GM12878 (cell line): Measurements from ENCODE around the gene TEKT4. TPM values are rescaled to one million over a fixed set of nuclear protein-coding genes. Genes with fewer than 3 reads are reported as not detected.

ENCODE experiments used
- ATAC-seq: fragments of 200-7000 bp; cut with Tn5 transposase; 3 replicates; pipeline ENCODE4 v1.9.1; 2020; ENCODE audit warnings: mild to moderate bottlenecking, moderate library complexity
- BruUV-seq: library from RNA; stranded (reverse); fragments of 400-500 nt; replicated peaks from 2 replicates; lab custom pipeline; 2021; lab: Mats Ljungman, UMichigan
- CTCF ChIA-PET: fragments of 300-600 bp; sonication (Branson Sonifier 250); formaldehyde crosslinking; extraction: SDS; loops from one replicate; lab custom pipeline; 2021; ENCODE audit warnings: inconsistent platforms; lab: Yijun Ruan, JAX
- POLR2A ChIA-PET: fragments of 350-600 bp; formaldehyde crosslinking; extraction: SDS; loops from one replicate; lab custom pipeline; 2021; ENCODE audit warnings: inconsistent platforms; lab: Charles Lee
- RAD21 ChIA-PET: fragments of 300-600 bp; sonication (Branson Sonifier 250); formaldehyde crosslinking; loops from one replicate; lab custom pipeline; 2023; ENCODE audit warnings: antibody characterized with exemption; ENCODE audit not compliant: unreplicated experiment; lab: Charles Lee
- SMC1A ChIA-PET: fragments of 300-600 bp; sonication (Branson Sonifier 250); formaldehyde crosslinking; loops from one replicate; lab custom pipeline; 2023; ENCODE audit not compliant: unreplicated experiment, uncharacterized antibody; lab: Charles Lee
- DNase-seq: peaks from one replicate; pipeline ENCODE4 v3.0.0-alpha.2; 2011; ENCODE audit warnings: low read depth, low spot score
- FAIRE-seq: peaks from 3 replicates; lab custom pipeline; 2011; peaks lifted over from hg19 to GRCh38; lab: Jason Lieb, UNC
- H2AFZ ChIP-seq: 2 replicates; pipeline ENCODE4 v1.6.0; 2011; ENCODE audit warnings: low read depth, low read length, control low read depth; ENCODE audit not compliant: control insufficient read depth
- H3K27ac ChIP-seq: 2 replicates; pipeline ENCODE4 v1.5.1; 2011; ENCODE audit warnings: control low read depth; ENCODE audit not compliant: control insufficient read depth, insufficient read depth
- H3K27me3 ChIP-seq, 2 experiments: replicated peaks in 1 of 2; 2 replicates each; pipeline versions ENCODE4 v1.6.0 to v1.6.1; 2011; ENCODE audit warnings: low read length in 1 of 2; ENCODE audit not compliant: control insufficient read depth in 2 of 2, insufficient read depth in 2 of 2
- H3K36me3 ChIP-seq, 2 experiments: 2 replicates each; pipeline ENCODE4 v1.5.1; 2011; ENCODE audit warnings: low read length in 1 of 2; ENCODE audit not compliant: control insufficient read depth in 2 of 2, insufficient read depth in 2 of 2
- H3K4me1 ChIP-seq: 2 replicates; pipeline ENCODE4 v1.6.1; 2011; ENCODE audit warnings: mild to moderate bottlenecking, low read length, moderate library complexity, mixed read lengths; ENCODE audit not compliant: control insufficient read depth, insufficient read depth
- H3K4me2 ChIP-seq: 2 replicates; pipeline ENCODE4 v1.6.0; 2011; ENCODE audit warnings: control low read depth; ENCODE audit not compliant: control insufficient read depth, insufficient read depth
- H3K4me3 ChIP-seq: fragments of 200-600 bp; sonication (generic); 2 replicates; pipeline ENCODE4 v1.5.1; 2016
- H3K79me2 ChIP-seq: 2 replicates; pipeline ENCODE4 v1.6.0; 2011; ENCODE audit warnings: low read length; ENCODE audit not compliant: control insufficient read depth, insufficient read depth
- H3K9ac ChIP-seq: 2 replicates; pipeline ENCODE4 v1.8.0; 2011; ENCODE audit warnings: low read length, control low read depth, mixed read lengths; ENCODE audit not compliant: control insufficient read depth, insufficient read depth
- H3K9me3 ChIP-seq: replicated peaks from 3 replicates; pipeline ENCODE4 v1.5.1; 2011; ENCODE audit warnings: mild to moderate bottlenecking, low read length; ENCODE audit not compliant: control insufficient read depth, insufficient read depth
- H4K20me1 ChIP-seq: 2 replicates; pipeline ENCODE4 v1.6.0; 2011; ENCODE audit not compliant: control insufficient read depth, insufficient read depth
- ASH2L ChIP-seq: fragments of 300-600, 200-600 bp; sonication (generic); IDR thresholded peaks from 2 replicates; pipeline ENCODE4 v1.6.1; 2017; ENCODE audit warnings: low read depth, mild to moderate bottlenecking, borderline replicate concordance
- CBFB ChIP-seq: IDR thresholded peaks from 2 replicates; pipeline ENCODE4 v1.6.1; 2016; ENCODE audit warnings: antibody characterized with exemption, low read depth
- FOXK2 ChIP-seq: fragments of 450-650 bp; IDR thresholded peaks from 2 replicates; pipeline ENCODE4 v1.6.1; 2017; ENCODE audit warnings: mild to moderate bottlenecking, moderate library complexity
- NFYA ChIP-seq: IDR thresholded peaks from 2 replicates; pipeline ENCODE4 v1.6.1; 2011; ENCODE audit warnings: low read depth, mild to moderate bottlenecking, low read length, improper control_type of control experiment, borderline replicate concordance
- NFYB ChIP-seq: IDR thresholded peaks from 2 replicates; pipeline ENCODE4 v1.6.1; 2011; ENCODE audit warnings: low read depth, mild to moderate bottlenecking, low read length, improper control_type of control experiment, moderate library complexity; ENCODE audit not compliant: insufficient read depth
- SMARCA5 ChIP-seq: fragments of 450-650 bp; IDR thresholded peaks from 2 replicates; pipeline ENCODE4 v1.6.1; 2017; ENCODE audit warnings: mild to moderate bottlenecking
- ZNF622 ChIP-seq: fragments of 450-650 bp; IDR thresholded peaks from 2 replicates; pipeline ENCODE4 v1.6.1; 2017; ENCODE audit warnings: mild to moderate bottlenecking, inconsistent platforms
- WGBS: methylation state at CpG from one replicate; pipeline ENCODE4 v1.1.6; 2016; ENCODE audit warnings: low lambda C conversion rate; ENCODE audit not compliant: insufficient replicate concordance, insufficient coverage; ENCODE audit errors: missing lambda C conversion rate; 5-methylcytosine and 5-hydroxymethylcytosine counted together
- in situ Hi-C: fragments of 300-500 bp; cut with MboI; formaldehyde crosslinking; loops from 9 replicates; pipeline ENCODE4 v1.14.3; 2018; ENCODE audit warnings: mixed read lengths
- intact Hi-C: fragments of 100-400 bp; cut with micrococcal nuclease; formaldehyde crosslinking; loops from one replicate; pipeline ENCODE4 v1.14.2; 2022; ENCODE audit not compliant: unreplicated experiment
- polyA plus RNA-seq, 11 experiments: library from polyadenylated mRNA; depleted of rRNA in 4 of 11; unstranded in 6 of 11; stranded (reverse) in 5 of 11; fragments of >200 nt; fragmentation: Nextera tagmentation in 4 of 11; fragmentation: Illumina TruSeq in 1 of 11; extraction: Ambion mirVana in 4 of 11; extraction: Trizol in 1 of 11; gene quantifications; 1 replicate in 1 of 11; 2 replicates in 10 of 11; pipeline versions ENCODE4 v1.2.1 to v1.2.3, GENCODE V29; 2011 to 2016; ENCODE audit warnings: inconsistent platforms in 2 of 11, missing spikeins in 2 of 11, low read depth in 1 of 11
- total RNA-seq, 4 experiments: library from RNA; depleted of rRNA in 3 of 4; stranded (reverse); fragments of >200 nt in 3 of 4; fragmentation: Illumina TruSeq in 1 of 4; extraction: Trizol in 1 of 4; gene quantifications; 2 replicates each; pipeline versions ENCODE4 v1.2.1 to v1.2.3, GENCODE V29; 2013 to 2021
- TF ChIP-seq, protein P1 (sequence below): IDR thresholded peaks from 2 replicates; pipeline ENCODE4 v1.6.1; 2012; ENCODE audit warnings: improper control_type of control experiment, low read depth, low read length; ENCODE audit not compliant: insufficient replicate concordance
- TF ChIP-seq, protein P2 (sequence below): IDR thresholded peaks from 2 replicates; pipeline ENCODE4 v1.6.1; 2012; ENCODE audit warnings: mild to moderate bottlenecking, low read depth, low read length

Gene TEKT4
- total and polyA plus RNA-seq, 10 of the 15 experiments (the other 5 are each of a cell fraction or from before 2014, with no cell fraction given), result 0.06 to 2.7 (median 0.30) TPM; not detected in 4

DNA sequence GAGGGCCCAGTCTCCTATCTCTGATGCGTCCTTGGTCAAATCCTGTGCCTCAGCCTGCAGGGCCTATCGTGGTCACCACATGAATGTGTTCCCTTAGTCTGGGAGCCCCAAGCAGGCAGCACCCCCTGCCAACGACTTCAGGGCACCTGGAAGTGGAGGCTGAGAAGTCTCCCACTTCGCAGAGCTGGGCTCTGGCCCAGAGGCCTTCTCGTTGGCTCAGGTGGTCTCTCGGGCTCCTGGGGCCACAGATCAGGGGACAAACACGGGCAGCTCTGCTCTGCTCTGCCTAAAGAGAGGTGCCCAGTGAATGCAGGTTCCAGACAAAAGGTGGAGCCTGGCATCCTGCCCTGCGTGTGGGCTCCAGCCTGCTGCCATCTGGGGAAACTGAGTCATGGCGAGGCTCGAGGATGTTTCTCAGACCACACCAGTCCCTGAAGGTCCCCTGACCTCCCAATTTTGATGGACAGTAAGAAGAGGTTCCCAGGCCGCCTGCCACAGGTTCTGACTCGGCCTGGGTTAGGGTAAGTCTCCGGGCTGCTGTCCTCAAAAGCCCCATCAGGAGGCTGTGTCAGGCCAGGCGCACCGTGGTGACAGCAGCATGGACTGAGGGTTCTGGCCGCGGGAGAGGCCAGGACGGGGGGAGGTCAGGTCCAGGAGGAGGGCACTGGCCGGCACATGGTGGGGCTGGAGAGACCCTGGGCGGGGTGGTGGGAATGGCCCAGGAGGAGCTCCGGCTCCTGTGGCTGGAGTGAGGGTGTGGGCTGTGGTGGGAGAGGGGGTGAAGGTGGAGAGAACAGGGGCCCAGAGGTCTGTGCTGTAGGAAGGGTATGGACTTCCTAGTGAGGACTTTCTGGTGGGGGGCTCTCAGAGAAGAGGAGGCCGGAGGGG, 1.4 kb upstream of the TEKT4 start:
- Histone ChIP-seq H3K4me3 (no peak overlapping the region), H3K4me2 (no peak overlapping the region), H3K27ac (no peak overlapping the region), H2AFZ (no peak overlapping the region), H4K20me1 (no peaks in the 10 kb centered on the region), H3K79me2 (no peaks in the 10 kb centered on the region), H3K36me3 (no peaks in the 10 kb centered on the region), H3K27me3 (no peaks in the 10 kb centered on the region; a peak in 1 of 4 replicates), H3K9me3 (no peaks in the 10 kb centered on the region), H3K4me1 (no peaks in the 10 kb centered on the region), H3K9ac (no peak overlapping the region)
- in situ Hi-C loops, result no loop called here
- intact Hi-C loops, result no loop called here
- TF ChIP-seq NFYA (no peak), ZNF622 (no peak), FOXK2 (no peak), SMARCA5 (no peak), ASH2L (no peak), NFYB (no peak), CBFB (no peak)
- TF ChIP-seq, protein P1, sequence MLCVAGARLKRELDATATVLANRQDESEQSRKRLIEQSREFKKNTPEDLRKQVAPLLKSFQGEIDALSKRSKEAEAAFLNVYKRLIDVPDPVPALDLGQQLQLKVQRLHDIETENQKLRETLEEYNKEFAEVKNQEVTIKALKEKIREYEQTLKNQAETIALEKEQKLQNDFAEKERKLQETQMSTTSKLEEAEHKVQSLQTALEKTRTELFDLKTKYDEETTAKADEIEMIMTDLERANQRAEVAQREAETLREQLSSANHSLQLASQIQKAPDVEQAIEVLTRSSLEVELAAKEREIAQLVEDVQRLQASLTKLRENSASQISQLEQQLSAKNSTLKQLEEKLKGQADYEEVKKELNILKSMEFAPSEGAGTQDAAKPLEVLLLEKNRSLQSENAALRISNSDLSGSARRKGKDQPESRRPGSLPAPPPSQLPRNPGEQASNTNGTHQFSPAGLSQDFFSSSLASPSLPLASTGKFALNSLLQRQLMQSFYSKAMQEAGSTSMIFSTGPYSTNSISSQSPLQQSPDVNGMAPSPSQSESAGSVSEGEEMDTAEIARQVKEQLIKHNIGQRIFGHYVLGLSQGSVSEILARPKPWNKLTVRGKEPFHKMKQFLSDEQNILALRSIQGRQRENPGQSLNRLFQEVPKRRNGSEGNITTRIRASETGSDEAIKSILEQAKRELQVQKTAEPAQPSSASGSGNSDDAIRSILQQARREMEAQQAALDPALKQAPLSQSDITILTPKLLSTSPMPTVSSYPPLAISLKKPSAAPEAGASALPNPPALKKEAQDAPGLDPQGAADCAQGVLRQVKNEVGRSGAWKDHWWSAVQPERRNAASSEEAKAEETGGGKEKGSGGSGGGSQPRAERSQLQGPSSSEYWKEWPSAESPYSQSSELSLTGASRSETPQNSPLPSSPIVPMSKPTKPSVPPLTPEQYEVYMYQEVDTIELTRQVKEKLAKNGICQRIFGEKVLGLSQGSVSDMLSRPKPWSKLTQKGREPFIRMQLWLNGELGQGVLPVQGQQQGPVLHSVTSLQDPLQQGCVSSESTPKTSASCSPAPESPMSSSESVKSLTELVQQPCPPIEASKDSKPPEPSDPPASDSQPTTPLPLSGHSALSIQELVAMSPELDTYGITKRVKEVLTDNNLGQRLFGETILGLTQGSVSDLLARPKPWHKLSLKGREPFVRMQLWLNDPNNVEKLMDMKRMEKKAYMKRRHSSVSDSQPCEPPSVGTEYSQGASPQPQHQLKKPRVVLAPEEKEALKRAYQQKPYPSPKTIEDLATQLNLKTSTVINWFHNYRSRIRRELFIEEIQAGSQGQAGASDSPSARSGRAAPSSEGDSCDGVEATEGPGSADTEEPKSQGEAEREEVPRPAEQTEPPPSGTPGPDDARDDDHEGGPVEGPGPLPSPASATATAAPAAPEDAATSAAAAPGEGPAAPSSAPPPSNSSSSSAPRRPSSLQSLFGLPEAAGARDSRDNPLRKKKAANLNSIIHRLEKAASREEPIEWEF, result no peak
- TF ChIP-seq, protein P2, sequence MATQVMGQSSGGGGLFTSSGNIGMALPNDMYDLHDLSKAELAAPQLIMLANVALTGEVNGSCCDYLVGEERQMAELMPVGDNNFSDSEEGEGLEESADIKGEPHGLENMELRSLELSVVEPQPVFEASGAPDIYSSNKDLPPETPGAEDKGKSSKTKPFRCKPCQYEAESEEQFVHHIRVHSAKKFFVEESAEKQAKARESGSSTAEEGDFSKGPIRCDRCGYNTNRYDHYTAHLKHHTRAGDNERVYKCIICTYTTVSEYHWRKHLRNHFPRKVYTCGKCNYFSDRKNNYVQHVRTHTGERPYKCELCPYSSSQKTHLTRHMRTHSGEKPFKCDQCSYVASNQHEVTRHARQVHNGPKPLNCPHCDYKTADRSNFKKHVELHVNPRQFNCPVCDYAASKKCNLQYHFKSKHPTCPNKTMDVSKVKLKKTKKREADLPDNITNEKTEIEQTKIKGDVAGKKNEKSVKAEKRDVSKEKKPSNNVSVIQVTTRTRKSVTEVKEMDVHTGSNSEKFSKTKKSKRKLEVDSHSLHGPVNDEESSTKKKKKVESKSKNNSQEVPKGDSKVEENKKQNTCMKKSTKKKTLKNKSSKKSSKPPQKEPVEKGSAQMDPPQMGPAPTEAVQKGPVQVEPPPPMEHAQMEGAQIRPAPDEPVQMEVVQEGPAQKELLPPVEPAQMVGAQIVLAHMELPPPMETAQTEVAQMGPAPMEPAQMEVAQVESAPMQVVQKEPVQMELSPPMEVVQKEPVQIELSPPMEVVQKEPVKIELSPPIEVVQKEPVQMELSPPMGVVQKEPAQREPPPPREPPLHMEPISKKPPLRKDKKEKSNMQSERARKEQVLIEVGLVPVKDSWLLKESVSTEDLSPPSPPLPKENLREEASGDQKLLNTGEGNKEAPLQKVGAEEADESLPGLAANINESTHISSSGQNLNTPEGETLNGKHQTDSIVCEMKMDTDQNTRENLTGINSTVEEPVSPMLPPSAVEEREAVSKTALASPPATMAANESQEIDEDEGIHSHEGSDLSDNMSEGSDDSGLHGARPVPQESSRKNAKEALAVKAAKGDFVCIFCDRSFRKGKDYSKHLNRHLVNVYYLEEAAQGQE, result no peak
- 32% methylated on average over 22 of the region's 22 CpGs for WGBS
- CTCF ChIA-PET, result interaction anchor here (1.7 kb wide), 1 partner anchor 87 kb away, joined by 5 read pairs; no protein-coding TSS in a partner anchor
- no peak for ATAC-seq
- BruUV-seq, result no TSS peak
- POLR2A ChIA-PET, result interaction anchor here (0.6 kb wide), 1 partner anchor 49 kb away, joined by 5 read pairs; no protein-coding TSS in a partner anchor
- SMC1A ChIA-PET, result no interaction called here
- no peak for FAIRE-seq
- DNase-seq, result no peak
- RAD21 ChIA-PET, result no interaction called here
